NCI-H2196 treated with DMSO at 0.1 percent for 48 hours (cell line): ENCODE results near the gene NLGN3.
"Not testable (repeated sequence)": the region's sequence is repeated elsewhere in the genome, so short reads cannot be mapped to it uniquely, and the experiment has no call there.

Source experiments
- DNase-seq: peaks from one replicate; lab custom pipeline; 2025; ENCODE audit not compliant: unreplicated experiment; lab: John Stamatoyannopoulos, UW

NLGN3 gene

DNA sequence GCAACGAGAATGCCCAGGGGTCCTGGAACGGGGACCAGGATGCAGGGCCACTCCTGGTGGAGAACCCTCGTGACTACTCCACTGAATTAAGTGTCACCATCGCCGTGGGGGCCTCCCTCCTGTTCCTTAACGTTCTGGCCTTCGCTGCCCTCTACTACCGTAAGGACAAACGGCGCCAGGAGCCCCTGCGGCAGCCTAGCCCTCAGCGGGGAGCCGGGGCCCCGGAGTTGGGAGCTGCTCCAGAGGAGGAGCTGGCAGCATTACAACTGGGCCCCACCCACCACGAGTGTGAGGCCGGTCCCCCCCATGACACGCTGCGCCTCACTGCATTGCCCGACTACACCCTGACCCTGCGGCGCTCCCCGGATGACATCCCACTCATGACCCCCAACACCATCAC lies 24.9 kb downstream of the NLGN3 start:
- no peak for DNase-seq

- no peak for DNase-seq
Measured at GRCh38 chrX:71170660-71171059, 26.0 kb downstream of the NLGN3 start.

DNA sequence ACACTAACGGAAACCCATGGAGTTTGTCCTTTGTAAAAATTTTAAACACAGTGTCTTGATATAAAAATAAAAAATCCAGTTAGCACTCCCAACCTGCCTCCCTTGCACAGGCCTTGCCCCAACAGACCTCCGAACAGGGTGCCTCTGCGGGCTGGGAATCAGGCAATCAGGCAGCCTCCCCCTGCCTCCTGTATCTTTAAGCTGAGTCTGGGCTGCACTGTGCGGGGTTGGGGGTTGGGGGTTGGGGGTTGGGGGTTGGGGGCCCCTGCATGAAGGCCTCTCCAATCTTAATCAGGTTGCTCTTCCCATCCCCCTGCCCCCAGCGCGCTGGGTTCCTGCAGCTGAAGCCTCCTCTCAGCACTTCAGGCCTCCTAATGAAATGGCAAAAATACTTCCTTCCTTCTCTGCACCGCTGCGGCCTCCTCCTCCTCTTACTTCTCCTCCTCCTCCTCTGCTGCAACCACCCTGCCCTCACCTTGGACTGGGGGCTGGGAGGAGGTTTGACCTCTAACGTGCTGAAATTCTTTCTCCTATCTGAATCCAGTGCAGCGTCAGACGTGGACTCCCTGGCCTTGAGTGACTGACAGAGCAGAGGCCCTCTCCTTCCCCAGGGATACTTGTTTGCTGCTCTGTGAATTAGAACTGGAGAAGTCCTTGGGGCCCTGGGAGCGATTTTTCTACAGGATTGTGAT lies 26.6 kb downstream of the NLGN3 start:
- no peak for DNase-seq

DNA sequence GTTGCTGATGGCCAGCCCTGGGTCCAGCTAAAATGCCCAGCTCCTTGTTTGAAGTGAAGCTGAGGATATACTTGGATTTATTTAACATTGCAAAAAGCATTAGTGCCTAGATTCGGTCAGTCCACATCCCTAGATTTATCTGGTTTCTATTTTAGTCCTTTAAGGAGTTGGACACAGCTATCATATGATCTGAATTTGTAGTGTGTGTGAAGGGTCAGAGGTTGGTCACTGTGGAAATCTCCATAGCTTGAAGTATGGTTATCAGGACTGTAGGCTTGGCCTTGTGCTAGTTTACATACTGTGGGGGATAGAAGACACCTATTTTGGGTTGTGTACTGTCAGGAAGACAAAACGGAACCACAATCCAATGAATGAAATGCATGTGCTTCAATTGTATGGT lies 28.8 kb downstream of the NLGN3 start:
- DNase-seq = no peak

DNA sequence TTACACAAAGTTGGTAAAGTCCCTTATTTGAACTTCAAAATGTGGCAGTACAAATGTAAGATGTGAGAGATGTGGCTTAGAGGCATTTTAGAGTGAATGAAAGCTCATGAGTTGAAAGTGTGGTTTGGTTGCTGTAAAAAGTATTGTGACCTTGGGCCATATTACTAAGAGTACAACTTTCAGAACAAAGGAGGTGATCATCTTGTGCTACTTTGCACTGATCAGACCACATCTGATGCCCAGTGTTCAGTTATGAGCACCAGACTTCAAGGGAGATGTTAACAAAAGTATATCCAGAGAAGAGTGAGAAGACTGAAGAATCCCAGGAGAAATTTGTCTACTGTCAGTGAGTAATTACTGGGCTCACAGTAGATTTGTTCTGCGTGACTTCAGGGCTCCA lies 30.2 kb downstream of the NLGN3 start:
- no peak for DNase-seq

GRCh38 chrX:71175531-71175930 lies 30.9 kb downstream of the NLGN3 start:
- DNase-seq = no peak

- no peak for DNase-seq
Measured at GRCh38 chrX:71177327-71177726, 32.7 kb downstream of the NLGN3 start.

- DNase-seq = peak; percentile 38
Measured at GRCh38 chrX:71178908-71179307, 34.3 kb downstream of the NLGN3 start.

- not testable (repeated sequence) for DNase-seq
Measured at GRCh38 chrX:71180579-71181265, 36.1 kb downstream of the NLGN3 start.

GRCh38 chrX:71181558-71181909 lies 36.9 kb downstream of the NLGN3 start:
- DNase-seq = no peak

DNA sequence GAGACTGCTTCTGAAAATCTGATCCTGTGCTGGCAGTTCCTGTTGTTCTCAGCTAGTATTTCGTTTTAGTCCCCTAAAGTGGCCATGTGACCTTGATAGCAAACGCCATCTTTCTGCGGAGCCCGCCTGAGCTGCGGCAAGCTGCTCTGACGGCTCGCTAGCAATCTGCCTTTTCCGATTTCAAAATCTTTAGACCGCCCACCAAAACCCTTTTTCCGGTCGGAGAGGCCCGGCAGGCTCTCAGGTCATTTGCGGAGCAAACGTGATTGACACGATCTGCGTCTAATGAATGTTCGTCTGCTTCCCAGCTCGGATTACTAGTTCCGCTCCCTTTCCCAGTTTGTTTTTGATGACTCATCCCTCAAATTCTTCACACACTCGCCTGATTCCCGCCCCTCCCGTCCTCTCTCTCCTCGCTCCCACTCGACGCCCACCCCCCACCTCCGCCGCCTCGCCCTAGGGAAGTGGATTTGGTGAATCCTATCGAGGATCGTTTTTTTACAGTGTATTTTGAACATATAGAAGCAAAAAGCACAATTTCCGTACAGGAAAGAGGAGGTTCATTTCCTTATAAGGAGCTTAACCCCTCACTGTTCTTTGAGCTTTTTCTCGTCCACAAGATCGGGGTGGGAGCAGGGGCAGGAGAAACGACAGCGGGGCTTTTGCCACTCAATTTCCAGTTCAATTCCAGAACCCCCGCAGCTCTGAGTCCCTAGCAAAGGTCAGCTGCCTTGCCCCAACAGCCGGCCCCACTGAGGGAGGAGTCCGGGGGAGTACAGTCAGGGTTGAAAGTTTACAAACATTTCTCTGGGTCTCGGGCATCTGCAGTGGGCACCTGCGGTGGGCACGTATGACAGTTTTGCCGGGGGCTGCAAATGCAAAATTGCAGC lies 37.5 kb downstream of the NLGN3 start:
- peak; percentile 87 for DNase-seq

DNA sequence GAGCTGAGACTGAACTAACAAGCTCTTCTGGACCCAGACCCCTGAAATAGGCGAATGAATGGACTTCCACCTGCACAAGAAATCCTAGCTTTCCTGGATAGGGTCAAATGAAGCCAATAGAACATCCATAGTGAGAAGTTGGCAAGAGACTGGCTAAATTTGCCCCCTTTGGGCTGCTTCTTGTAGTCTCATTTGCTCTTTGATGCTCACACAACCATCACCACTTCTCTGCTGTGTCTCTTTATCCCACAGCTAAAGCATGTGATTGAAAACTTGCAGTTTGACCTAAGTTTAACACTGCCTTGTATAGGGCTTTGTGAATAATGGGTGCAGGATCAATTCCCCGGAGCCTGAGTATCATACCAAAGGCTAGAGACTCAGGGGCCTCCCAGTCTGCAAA lies 38.2 kb downstream of the NLGN3 start:
- DNase-seq = no peak

- no peak for DNase-seq
Measured at GRCh38 chrX:71183341-71183740, 38.7 kb downstream of the NLGN3 start.

- DNase-seq = no peak
Measured at GRCh38 chrX:71184092-71184491, 39.5 kb downstream of the NLGN3 start.

DNA sequence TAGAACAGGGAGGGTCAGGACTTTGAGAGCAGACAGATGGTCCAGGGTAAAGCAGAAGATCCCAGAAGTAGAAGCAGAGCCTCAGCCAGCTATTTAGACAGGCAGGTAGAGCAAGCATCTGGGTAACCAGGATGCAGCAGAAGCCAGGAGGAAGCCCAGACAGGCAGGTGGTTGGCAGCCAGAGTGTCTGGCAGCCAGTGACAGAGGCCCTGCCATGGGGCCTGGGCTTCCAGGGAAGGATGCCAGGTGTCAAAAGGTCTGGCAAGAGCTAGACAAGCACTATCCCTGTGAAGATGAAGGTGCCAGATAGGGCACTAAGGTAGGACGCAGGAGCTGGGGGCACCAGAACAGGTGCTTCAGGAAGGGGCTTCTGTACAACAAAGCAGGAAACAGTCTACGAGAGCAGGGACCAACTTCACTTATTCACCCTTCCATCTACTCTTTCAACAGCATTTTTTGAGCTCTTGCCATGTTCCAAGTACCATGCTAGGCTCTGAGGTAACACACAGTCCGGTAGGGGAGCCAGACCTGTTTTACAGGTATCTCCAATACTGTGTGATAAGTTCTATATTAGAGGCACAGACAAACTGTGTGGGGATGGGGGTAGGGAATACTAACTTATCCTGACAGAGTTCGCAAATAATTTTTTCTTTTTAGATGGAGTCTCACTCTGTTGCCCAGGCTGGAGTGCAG lies 40.3 kb downstream of the NLGN3 start:
- DNase-seq = peak; percentile 49

DNA sequence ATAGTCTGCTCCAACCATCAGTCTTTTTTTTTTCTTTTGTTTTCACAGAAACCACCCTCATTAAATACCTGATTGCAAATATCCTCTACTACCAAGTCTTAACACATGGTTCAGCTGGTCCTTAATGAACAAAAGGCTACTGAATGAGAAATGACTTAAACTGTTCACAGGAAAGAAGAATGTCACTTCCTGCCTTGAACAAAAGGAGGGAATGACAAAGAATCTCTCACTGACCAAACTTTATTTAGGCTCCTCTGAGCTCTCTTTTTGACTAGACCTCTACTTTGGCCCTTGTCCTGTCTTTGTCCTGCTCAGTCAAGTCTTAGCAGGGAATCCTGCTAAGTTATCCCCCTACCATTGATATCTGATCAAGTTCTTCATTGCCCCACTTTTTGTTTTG lies 46.6 kb downstream of the NLGN3 start:
- no peak for DNase-seq

GRCh38 chrX:71195964-71196649 lies 51.5 kb downstream of the NLGN3 start:
- no peak for DNase-seq

DNA sequence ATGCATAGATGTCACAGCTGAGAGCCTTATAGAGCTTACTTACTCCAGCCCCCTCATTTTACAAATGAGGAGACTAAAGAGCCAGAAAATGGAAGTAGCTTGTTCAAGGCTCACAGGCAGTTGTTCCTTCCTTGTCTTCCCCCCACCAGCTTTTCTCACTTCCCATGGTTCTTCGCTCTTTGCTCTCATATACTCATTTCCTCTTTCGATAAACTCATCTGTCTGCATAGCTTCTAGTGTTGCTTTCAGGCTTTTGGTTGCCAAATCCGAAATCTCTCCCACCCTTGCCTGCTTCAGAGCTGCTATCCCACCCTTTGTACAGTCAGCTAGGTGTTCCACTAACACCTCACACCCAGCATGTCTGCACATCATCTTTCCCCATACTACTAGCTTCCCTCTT lies 53.4 kb downstream of the NLGN3 start:
- no peak for DNase-seq

GRCh38 chrX:71199252-71200008 lies 54.8 kb downstream of the NLGN3 start:
- DNase-seq = no peak

- no peak for DNase-seq
Measured at GRCh38 chrX:71210816-71211215, 66.2 kb downstream of the NLGN3 start.
